Stimulated activated CD4-positive, alpha-beta T cell treated with anti-CD3 and anti-CD28 coated beads, Interleukin-4, amount 100 ng/mL, for 24 hours (primary cell): Measurements from ENCODE around the gene NTN3.
"Not testable (repeated sequence)": the region's sequence is repeated elsewhere in the genome, so short reads cannot be mapped to it uniquely, and the experiment has no call there.

Source experiments
- DNase-seq: peaks from one replicate; pipeline ENCODE4 v3.0.0-alpha.2; 2020

The NTN3 gene

DNA sequence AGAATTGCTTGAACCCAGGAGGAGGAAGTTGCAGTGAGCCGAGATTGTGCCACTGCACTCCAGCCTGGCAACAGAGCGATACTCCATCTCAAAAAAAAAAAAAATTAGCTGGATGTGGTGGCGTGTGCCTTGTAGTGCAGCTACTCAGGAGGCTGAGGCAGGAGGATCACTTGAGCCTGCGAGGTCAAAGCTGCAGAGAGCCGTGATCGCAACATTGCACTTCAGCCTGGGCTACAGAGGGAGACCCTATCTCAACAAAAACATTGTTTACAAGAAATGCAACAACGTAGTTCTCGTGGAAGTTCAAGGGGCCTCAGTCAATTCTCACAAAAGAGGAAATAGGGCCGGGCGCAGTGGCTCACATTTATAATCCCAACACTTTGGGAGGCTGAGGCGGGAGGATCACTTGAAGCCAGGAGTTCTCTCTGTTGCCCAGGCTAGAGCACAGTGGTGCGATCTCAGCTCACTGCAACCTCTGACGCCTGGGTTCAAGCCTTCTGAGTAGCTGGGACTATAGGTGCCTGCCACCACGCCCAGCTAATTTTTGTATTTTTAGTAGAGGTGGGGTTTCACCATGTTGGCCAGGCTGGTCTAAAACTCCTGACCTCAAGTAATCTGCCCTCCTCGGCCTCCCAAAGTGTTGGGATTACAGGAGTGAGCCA, 29.8 kb upstream of the NTN3 start:
- DNase-seq: not testable (repeated sequence)

- DNase-seq: no peak
Measured at GRCh38 chr16:2443555-2443954, 27.5 kb upstream of the NTN3 start.

DNA sequence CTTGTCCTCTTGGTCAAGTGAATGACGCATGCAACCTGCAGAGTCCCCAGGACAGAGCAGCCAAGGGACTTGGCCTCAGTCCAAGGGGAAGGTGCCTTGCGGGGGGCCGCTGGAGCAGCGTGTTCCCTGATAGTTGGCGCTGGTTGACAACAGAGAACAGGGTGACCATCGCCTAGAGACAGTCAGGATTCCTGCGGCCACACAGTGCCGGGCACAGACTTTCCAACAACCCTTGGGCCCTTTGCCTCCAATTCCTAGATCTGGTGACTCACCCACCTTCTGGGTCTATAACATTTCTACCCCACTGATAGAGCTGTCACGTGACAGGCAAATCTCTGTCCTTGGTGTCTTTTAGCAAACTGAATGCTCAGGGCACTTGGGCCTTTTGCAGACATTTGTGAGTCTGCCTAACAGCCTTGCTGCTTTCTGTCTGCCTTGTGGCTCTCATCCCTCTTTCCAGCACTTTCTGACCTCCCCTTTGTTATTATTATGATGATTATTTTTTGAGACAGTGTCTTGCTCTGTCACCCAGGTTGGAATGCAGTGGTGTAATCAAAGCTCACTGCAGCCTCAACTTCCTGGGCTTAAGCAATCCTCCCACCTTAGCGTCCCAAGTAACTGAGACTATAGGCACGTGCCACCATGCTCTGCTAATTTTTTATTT, 23.0 kb upstream of the NTN3 start:
- no peak for DNase-seq

- DNase-seq: no peak
Measured at GRCh38 chr16:2449118-2449517, 22.0 kb upstream of the NTN3 start.

DNA sequence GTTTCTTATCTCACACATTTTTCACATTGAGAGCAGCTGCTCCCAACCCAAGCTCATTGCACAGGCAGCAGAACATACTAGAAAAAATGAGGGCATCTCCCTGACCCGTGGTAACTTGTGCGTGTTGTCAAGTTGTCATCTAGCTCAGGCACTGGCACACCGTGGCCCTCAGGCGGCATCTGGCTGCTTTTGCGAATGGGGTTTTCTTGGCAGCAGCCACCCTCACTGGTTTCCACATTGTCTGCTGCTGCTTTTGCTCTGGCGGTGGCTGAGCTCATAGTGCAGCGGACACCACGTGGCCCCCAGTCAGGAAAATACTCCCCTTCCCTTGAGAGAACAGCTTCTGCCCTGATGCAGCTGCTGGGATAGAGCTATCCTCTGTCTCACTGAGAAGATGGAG, 20.6 kb upstream of the NTN3 start:
- DNase-seq: no peak

DNA sequence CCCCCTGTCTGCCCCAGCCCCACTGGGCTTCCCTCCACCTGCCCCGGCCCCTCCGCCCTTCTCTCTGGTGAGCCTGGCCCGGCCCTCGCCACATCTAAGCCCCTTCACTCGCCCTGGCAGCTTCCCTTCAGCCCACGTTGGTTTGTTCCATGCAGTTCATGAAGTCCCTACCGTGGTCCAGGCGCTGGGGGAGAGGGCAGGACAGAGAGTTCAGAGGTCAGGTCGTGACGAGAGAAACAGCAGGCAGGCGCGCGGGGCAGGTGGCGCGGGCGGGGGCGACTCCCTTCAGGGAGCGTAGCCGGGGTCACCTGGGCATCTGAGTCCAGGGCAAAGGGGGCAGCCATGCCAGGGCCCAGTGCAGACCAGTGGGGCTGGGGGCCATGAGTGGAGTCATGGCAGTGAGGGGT, 20.1 kb upstream of the NTN3 start:
- DNase-seq: no peak

DNA sequence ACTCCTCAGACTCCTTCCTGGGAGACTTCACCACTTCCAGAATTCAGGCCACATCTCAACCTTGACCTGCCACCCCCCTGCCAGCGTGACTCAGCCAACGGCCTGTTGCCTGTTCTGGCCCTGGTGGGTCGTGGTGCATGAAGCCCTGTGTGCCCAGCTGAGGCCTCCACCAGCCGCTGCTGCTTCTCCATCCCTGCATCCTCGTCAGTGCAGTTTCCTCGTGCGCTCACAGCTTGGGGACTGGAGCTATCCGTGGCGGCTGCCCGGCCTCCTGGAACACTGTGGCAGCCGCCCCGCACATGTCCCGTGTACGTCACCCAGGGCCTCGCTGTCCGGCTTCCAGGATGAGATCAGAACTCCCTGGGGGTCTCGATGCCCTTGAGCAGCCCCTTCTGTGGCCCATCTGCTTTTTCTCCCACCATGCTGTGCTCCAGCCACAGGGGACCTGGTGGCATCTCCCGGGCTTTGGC, 19.2 kb upstream of the NTN3 start:
- DNase-seq: no peak

- DNase-seq: no peak
Measured at GRCh38 chr16:2452650-2453049, 18.4 kb upstream of the NTN3 start.

DNA sequence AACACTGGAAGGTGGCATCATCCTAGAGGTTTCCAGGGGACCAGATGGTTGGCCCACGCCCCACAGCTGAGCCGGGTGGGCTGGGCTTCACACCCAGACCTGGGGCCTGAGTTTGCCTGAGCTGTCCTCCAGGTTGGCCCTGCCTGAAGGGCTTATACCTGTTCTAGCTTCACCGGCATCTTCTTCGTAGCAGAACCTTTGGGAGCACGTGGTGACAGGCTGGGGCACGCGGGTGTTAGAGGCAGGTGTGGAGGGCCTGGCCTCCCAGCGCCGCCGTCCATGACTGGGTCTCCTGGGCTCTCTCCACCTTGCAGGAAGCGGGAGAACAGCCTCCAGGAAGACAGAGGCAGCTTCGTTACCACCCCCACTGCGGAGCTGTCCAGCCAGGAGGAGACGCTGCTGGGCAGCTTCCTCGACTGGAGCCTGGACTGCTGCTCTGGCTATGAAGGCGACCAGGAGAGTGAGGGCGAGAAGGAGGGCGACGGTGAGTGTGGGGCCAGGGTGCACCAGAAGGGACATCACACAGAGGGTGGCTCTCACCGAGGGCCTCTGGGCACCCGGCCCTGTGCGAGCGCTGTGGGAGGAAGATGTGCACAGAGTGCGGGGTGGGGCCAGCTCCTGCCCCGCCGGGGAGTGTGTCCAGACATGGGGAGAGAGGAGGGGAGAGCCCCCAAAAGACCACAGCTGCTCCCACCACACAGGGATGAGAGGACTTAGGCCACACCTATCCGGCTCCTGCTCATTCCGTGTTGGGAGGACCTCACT, 15.8 kb upstream of the NTN3 start:
- no peak for DNase-seq

DNA sequence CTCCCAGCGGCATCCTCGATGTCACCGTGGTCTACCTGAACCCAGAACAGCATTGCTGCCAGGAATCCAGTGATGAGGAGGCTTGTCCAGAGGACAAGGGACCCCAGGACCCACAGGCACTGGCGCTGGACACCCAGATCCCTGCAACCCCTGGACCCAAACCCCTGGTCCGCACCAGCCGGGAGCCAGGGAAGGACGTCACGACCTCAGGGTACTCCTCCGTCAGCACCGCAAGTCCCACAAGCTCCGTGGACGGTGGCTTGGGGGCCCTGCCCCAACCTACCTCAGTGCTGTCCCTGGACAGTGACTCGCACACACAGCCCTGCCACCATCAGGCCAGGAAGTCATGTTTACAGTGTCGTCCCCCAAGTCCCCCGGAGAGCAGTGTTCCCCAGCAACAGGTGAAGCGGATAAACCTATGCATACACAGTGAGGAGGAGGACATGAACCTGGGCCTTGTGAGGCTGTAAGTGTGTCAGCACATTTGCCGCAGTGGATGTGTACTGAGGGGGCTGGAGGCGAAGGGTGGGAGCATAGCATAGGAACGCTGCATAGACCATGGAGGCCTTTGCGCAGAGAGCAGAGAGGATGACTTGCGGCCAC, 14.4 kb upstream of the NTN3 start:
- no peak for DNase-seq

DNA sequence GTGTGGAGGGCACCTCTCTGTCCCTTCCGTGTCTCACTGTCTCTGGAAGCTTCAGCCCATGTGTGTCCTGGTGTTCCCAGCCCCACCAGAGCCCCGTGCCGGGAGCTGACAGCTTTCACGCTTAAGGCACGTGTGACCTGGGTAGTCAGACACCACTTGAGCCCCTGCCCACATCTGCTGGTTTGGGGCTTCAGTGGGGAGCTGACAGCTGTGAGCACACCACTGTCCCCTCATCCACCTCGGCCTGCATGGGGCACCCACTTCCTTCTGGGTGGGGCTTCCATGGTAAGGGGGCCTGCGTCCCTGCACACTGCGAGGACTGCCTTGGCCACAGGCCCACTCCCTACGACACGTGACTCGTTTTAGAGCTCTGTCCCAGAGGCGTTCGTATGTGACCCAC, 13.8 kb upstream of the NTN3 start:
- no peak for DNase-seq

DNA sequence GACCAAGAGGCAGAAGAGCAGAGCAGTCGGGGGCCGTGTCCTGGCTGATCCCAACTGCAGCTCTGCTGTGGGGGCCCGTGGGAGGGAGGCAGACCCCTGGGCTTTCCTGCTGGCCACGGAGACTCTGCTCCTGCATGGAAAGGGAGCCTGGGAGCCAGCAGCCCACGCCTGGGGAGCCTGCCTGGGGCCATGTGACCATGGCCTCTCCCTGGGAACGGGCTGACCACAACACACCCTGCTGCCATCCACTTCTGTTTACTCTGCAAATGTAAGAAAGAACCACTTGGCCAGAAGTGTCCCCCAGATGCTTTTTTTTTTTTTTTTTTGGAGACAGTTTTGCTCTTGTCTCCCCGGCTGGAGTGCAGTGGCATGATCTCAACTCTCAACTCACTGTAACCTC, 13.2 kb upstream of the NTN3 start:
- DNase-seq: no peak

GRCh38 chr16:2458887-2459646, 12.0 kb upstream of the NTN3 start:
- no peak for DNase-seq

DNA sequence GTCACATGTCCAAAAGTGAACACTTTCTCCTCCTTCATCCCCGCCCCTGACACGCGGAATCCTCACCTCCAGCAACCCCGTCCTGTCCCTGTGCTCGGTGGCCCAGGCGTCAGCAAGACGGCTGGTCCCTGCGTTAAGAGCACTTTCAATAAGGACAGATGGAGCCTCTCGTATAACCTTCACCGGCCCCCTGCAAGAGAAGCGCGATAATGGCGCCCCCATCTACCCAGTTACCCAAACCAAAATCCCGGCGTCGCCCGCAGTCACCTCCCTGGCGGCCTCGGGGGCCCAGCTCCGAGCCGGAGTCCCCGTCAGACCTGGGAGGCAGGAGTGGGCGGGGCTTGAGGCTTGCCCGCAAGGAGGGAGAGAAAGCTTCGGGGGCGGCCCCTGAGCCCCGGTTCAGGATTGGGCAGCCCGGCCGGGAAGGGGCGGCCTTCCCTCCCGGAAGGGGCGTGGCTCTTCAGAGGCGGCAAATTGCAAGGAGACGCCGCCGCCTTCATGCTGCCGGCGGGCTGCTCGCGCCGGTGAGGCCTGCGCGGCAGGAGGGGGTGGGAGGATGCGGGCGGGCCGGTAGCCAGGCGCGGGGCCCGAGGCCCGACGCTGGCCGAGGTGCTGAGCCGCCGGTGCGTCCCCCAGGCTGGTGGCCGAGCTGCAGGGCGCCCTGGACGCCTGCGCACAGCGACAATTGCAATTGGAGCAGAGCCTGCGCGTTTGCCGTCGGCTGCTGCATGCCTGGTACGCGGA, 11.3 kb upstream of the NTN3 start, which contains the start of gene TEDC2:
TEDC2 (plus strand) TSS at position 463 of the 744 bp plus-strand sequence; CDS start at position 499, 36 bp downstream.
- peak; percentile 98 for DNase-seq

GRCh38 chr16:2460391-2460713, 10.7 kb upstream of the NTN3 start:
- no peak for DNase-seq

DNA sequence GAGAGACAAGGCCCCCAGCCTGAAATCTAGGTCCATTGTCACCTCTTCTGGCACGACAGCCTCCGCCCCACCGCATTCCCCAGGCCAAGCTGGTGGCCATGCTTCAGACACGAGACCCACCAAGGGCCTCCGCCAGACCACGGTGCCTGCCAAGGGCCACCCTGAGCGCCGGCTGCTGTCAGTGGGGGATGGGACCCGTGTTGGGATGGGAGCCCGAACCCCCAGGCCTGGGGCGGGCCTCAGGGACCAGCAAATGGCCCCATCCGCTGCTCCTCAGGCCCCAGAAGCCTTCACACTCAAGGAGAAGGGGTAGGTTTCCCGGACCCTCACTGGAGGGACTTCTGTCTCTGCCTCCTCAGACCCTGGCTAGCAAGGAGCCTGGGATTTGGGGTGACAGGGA, 10.2 kb upstream of the NTN3 start:
- DNase-seq: no peak

DNA sequence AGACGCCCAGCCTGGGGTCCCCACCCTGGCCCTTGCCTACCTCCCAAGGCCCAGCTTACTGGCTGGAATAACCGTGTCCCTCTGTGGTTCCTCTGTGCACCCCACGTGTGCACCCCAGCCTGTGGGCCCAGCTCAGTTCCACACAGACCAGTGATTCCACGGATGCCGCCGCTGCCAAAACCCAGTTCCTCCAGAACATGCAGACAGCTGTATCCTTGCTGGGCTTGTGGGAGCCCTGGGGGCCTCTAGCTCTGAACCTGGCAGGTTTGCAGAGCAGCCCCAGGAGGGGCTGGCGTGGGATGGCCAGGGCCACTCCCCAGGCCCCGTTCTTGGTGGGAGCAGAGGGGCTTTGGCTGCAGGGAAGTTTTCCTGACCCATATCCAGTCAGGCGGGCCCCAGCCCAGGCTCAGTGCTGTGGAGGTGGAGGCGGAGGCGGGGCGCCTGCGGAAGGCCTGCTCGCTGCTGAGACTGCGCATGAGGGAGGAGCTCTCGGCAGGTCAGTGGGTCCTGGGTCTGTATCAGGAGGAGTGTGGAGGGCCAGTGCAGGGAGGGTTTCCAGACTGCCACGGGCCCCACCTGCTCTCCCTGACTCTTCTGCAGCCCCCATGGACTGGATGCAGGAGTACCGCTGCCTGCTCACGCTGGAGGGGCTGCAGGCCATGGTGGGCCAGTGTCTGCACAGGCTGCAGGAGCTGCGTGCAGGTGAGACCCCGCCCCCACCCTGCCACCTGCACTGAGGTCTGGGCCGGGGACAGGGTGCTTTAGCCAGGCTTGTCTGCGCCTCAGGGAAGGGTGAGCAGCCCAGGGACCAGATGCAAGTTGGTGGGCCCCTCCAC, 8.8 kb upstream of the NTN3 start:
- DNase-seq: no peak

DNA sequence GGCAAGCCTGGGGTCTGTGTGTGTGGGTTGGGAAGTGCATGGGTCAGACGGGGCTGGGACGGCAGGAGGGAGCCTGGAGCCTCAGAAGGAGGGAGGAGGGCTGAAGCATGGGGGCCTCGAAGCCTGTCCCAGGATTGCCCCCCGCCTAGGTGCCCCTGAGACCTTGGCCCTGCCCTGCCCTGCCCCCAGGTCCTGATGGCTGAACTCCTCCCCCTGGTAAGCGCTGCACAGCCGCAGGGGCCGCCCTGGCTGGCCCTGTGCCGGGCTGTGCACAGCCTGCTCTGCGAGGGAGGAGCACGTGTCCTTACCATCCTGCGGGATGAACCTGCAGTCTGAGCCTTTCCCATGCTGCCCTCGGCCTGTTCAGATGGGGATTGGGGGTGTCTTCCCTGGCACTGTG, 6.8 kb upstream of the NTN3 start:
- DNase-seq: no peak

GRCh38 chr16:2465653-2466415, 5.3 kb upstream of the NTN3 start:
- DNase-seq: no peak
